Large intestine (tissue), 12 donors: ENCODE results near the gene ASPHD1. TPM values are rescaled to one million over a fixed set of nuclear protein-coding genes. Genes with fewer than 3 reads are reported as not detected.

ENCODE experiments used
- DNase-seq, 2 donors: peaks; one replicate each; pipeline versions ENCODE4 v3.0.0 to v3.0.0-alpha.2; 2013
- H3K27ac ChIP-seq: one replicate; pipeline ENCODE4 v1.5.1; 2013; ENCODE audit warnings: low read length
- H3K27me3 ChIP-seq: 2 replicates; pipeline ENCODE4 v1.6.1; 2013; ENCODE audit warnings: low read length; ENCODE audit not compliant: control insufficient read depth, insufficient read depth
- H3K36me3 ChIP-seq: 2 replicates; pipeline ENCODE4 v1.6.1; 2013; ENCODE audit warnings: low read length; ENCODE audit not compliant: control insufficient read depth, insufficient read depth
- H3K4me1 ChIP-seq: one replicate; pipeline ENCODE4 v1.6.1; 2013; ENCODE audit warnings: low read length; ENCODE audit not compliant: control insufficient read depth, insufficient read depth
- H3K4me3 ChIP-seq: one replicate; pipeline ENCODE4 v1.5.1; 2013; ENCODE audit warnings: low read length
- H3K9me3 ChIP-seq: one replicate; pipeline ENCODE4 v1.6.1; 2013; ENCODE audit warnings: mild to moderate bottlenecking, low read depth, low read length, moderate library complexity; ENCODE audit not compliant: control insufficient read depth
- WGBS: methylation state at CpG from one replicate; pipeline ENCODE4 v1.1.5; 2013; ENCODE audit warnings: low lambda C conversion rate; ENCODE audit not compliant: insufficient coverage; 5-methylcytosine and 5-hydroxymethylcytosine counted together
- long read RNA-seq, 11 donors: transcript quantifications; one replicate each; lab custom pipeline, GENCODE V29; 2026
- polyA plus RNA-seq: library from polyadenylated mRNA; unstranded; fragments of 120-200 nt; gene quantifications from one replicate; pipeline ENCODE4 v1.2.1, GENCODE V29; 2013

The ASPHD1 gene, protein sequence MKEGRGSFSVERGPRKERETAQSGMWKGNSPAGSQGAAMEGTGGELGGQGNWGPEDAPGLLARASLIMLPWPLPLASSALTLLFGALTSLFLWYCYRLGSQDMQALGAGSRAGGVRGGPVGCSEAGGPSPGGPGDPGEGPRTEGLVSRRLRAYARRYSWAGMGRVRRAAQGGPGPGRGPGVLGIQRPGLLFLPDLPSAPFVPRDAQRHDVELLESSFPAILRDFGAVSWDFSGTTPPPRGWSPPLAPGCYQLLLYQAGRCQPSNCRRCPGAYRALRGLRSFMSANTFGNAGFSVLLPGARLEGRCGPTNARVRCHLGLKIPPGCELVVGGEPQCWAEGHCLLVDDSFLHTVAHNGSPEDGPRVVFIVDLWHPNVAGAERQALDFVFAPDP
- polyA plus RNA-seq: 15.0 TPM
- long read RNA-seq, donor 1: 0 reads
- long read RNA-seq, donor 2, transcript ASPHD1-201 (3 exons, 1,584 nt): major isoform, 8 of 12 reads
- long read RNA-seq, donor 2, partial matches to known transcripts: 0 of 12 reads
- long read RNA-seq, donor 2, other reads (novel, unspliced or antisense): 0 of 12 reads
- long read RNA-seq, donor 3: 0 reads
- long read RNA-seq, donor 4: 0 reads
- long read RNA-seq, donor 5, partial matches to known transcripts: 0 of 6 reads
- long read RNA-seq, donor 5, other reads (novel, unspliced or antisense): 0 of 6 reads
- long read RNA-seq, donor 6, transcript ASPHD1-201 (3 exons, 1,584 nt): major isoform, 8 of 15 reads
- long read RNA-seq, donor 6, partial matches to known transcripts: 6 of 15 reads
- long read RNA-seq, donor 6, other reads (novel, unspliced or antisense): 0 of 15 reads
- long read RNA-seq, donor 7, partial matches to known transcripts: 0 of 4 reads
- long read RNA-seq, donor 7, other reads (novel, unspliced or antisense): 0 of 4 reads
- long read RNA-seq, donor 8, partial matches to known transcripts: 26 of 33 reads
- long read RNA-seq, donor 8, other reads (novel, unspliced or antisense): 5 of 33 reads
- long read RNA-seq, donor 9, transcript ASPHD1-201 (3 exons, 1,584 nt): major isoform, 7 of 8 reads
- long read RNA-seq, donor 9, partial matches to known transcripts: 0 of 8 reads
- long read RNA-seq, donor 9, other reads (novel, unspliced or antisense): 0 of 8 reads
- long read RNA-seq, donor 10, transcript ASPHD1-201 (3 exons, 1,584 nt): major isoform, 7 of 12 reads
- long read RNA-seq, donor 10, partial matches to known transcripts: 0 of 12 reads
- long read RNA-seq, donor 10, other reads (novel, unspliced or antisense): 0 of 12 reads
- long read RNA-seq, donor 11, partial matches to known transcripts: 0 of 7 reads
- long read RNA-seq, donor 11, other reads (novel, unspliced or antisense): 0 of 7 reads

DNA sequence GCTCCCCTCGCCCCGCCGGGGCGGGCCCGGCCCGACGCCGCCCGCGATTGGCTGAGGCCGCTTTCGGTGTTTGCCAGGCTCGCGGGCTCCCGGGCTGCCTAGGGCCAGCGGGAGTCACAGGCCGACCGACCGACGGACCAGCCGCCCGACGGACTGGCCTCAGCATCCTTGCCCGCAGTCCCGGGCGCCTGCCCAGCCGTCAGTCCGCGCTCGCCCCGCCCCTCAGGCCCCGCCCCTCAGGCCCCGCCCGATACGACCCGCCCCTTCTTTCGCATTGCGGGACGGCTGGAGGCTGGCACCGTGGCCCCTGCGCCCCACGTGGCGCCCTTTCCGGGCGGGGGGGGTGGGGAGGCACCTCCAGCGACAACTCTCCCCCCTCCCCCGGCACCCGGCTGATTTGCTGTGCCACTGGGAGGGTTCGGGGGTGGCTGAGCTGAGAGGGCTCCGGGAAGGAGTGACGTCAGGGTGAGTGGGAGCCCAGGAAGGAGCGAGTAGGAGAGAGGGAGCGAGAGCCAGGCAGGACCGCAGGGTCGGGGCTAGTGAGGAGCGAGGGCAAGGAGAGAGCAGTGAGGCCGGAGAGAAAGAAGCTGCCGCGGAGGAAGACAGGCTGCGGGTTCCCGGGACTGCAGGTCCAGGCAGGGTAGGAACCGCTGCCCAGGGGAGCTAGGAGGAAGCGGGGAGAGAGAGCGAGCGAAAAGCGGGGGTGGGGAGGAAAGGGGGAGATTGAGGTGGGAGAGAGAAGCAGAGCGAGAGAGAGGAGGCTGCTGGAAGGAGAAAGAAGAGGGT is at the start of gene ASPHD1:
TSS of gene ASPHD1 (plus strand) at position 387 of the 786 bp plus-strand sequence. CDS start 484 bp downstream, outside the sequence.
- Histone ChIP-seq H3K9me3 (no peaks in the 10 kb centered on the region), H3K4me3 (peak within 1 kb of the TSS; percentile 48), H3K4me1 (peaks cover 31% of the 10 kb centered on the region), H3K36me3 (no peaks in the 10 kb centered on the region), H3K27me3 (no peaks in the 10 kb centered on the region), H3K27ac (peak within 1 kb of the TSS; percentile 72)
- peak; percentile 58 to 82 for DNase-seq
- 1% methylated on average over 7 of the region's 67 CpGs for WGBS

DNA sequence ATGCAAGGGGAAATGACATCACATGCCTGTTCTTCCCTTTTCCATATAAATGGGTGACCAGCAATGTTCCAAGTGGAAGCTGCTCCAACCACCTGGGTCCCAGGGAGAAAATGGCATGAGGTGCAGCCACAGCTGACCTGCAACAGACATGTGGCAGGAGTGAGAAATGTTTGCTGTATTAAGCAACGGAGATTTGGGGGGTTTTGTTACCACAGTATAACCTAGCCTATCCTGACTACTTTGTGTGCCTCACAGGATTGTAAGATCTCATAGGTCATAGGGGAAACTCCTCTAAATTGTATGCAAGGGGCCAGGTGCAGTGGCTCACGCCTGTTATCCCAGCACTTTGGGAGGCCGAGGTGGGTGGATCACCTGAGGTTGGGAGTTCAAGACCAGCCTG is 49.3 kb upstream of the ASPHD1 start:
- Histone ChIP-seq H3K4me1 (no peaks in the 10 kb centered on the region), H3K27ac (no peak overlapping the region), H3K36me3 (peaks cover 18% of the 10 kb centered on the region), H3K9me3 (no peaks in the 10 kb centered on the region), H3K27me3 (no peaks in the 10 kb centered on the region), H3K4me3 (no peak overlapping the region)
- WGBS: no CpG with 5 or more reads among the region's 3 CpGs
- no peak for DNase-seq

DNA sequence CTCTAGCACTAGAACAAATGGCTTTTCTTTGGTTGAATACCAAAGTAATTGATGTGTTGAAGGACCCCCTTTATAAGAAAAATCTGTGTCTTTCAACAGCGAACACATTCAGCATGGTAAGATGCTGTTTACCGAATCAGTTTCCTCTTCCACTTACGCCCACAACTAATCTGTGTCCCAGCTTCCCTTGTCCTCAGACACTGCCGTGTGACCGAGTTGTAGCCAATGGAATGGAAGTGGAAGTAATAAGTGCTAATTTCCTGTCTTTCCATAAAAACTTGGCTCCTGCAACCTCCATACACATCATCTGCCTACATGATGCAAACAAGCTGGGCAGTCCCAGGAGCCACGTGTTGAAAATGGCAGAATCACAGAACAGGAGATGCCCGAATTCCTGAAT is 47.6 kb upstream of the ASPHD1 start:
- H3K27ac ChIP-seq: peak overlapping the region; percentile 32
- peak; percentile 56 to 60 for DNase-seq
- no peak overlapping the region for H3K4me3 ChIP-seq
- H3K36me3 ChIP-seq: peaks cover 2% of the 10 kb centered on the region
- H3K9me3 ChIP-seq: no peaks in the 10 kb centered on the region
- H3K4me1 ChIP-seq: no peaks in the 10 kb centered on the region
- WGBS: no CpG with 5 or more reads among the region's 7 CpGs
- H3K27me3 ChIP-seq: no peaks in the 10 kb centered on the region

DNA sequence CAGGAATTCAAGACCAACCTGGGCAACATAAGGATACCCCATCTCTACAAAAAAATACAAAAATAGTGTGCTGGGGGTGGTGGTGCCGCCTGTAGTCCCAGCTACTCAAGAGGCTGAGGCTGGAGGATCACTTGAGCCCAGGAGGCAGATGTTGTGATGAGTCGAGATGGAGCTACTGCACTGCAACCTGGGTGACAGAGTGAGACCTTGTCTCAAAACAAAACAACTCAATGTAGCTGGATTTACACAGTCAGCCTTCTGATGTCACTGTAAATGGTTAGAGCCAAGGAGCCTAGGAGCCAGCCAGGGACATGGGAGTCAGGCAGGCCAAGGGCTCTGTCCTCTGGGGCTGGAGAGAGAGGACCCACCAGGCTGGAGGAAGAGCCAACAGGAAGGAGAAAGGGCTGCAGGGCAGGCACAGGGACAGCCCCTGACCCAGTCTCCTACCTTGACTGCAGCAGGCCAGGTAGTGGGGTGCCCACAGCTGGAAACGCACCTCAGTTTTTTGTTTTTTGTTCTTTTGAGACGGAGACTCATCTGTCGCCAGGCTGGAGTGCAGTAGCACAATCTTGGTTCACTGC is 45.7 kb upstream of the ASPHD1 start:
- H3K27me3 ChIP-seq: no peaks in the 10 kb centered on the region
- H3K27ac ChIP-seq: no peak overlapping the region
- H3K36me3 ChIP-seq: peaks cover 15% of the 10 kb centered on the region
- no peak overlapping the region for H3K4me3 ChIP-seq
- no peaks in the 10 kb centered on the region for H3K4me1 ChIP-seq
- no CpG with 5 or more reads among the region's 5 CpGs for WGBS
- no peaks in the 10 kb centered on the region for H3K9me3 ChIP-seq
- no peak for DNase-seq

DNA sequence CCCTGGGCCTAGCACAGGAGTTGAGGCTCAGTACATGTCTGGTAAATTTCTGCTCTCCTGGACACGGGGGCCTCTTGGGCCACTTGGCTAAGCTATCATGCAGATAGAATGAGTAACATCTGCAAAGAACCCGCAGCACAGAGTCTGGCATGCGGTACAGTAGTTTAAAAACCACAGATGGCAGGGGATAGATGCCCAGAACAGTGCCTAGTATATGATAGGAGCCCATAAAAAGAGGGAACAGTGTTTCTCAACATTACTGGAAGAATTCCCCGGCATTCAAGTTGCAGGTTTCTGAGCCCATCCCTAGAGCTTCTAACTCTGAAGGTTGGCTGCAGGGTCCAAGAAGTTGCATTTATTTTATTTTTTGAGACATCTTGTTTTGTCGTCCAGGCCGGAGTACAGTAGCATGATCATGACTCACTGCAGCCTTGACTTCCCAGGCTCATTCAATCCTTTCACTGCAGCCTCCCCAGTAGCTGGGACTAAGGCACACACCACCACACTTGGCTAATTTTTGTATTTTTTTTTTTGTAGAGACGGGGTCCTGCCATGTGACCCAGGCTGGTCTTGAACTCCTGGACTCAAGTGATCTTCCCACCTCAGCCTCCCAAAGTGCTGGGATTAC is 43.0 kb upstream of the ASPHD1 start:
- Histone ChIP-seq H3K36me3 (peaks cover 30% of the 10 kb centered on the region), H3K4me1 (peaks cover 13% of the 10 kb centered on the region), H3K9me3 (no peaks in the 10 kb centered on the region), H3K27me3 (no peaks in the 10 kb centered on the region), H3K4me3 (no peak overlapping the region), H3K27ac (no peak overlapping the region)
- no CpG with 5 or more reads among the region's 7 CpGs for WGBS
- DNase-seq: no peak

DNA sequence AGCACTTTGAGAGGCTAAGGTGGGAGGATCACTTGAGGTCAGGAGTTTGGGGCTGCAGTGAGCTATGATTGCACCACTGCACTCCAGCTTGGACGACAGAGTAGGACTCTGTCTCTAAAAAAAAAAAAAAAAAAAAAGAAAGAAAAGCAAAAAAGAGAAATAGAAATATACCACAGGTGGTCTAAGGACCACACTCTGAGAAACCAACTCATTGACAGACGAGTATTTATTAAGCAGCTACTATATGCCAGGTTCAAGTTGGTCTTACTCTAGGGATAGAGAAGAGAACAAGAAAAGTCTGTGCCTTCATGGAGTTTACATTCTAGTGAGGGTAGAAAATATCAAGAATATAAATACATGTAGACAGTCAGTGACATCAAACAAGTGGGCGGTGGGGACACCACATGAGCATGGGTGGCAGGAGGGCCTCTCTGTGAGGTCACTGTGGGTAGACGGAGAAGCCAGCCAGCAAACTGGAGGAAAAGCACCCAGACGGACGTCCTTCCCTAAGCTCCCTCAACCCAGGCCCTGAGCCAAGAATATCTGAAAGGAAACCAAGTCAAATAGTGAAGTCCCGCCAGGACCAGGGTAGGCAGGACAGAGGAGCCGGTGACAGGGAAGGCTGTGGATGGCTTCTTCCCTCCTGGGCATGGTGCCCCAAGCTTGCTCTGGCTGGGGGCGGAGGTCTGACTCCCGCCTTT is 42.0 kb upstream of the ASPHD1 start:
- Histone ChIP-seq H3K4me1 (peaks cover 13% of the 10 kb centered on the region), H3K27me3 (no peaks in the 10 kb centered on the region), H3K27ac (no peak overlapping the region), H3K4me3 (no peak overlapping the region), H3K36me3 (peaks cover 30% of the 10 kb centered on the region), H3K9me3 (no peaks in the 10 kb centered on the region)
- no CpG with 5 or more reads among the region's 10 CpGs for WGBS
- DNase-seq: no peak

DNA sequence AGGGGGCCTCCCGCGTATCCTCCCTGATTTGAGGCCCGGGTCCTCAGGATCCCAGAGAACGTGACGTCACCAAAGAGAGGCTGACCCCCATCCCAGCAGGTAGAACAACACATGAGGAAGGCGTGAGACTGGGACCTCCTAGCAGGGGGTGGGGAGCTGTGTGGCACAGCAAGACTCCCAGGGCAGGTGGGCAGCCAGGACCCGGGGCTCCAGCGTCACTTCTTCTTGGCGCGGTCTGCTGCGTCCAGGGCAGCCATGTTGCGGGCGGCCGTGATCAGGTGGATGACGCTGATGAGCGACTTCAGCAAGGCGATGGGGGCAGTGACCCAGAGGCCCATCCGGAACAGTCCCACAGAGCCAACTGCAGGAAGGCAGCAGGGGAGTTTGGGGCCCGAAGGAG is 41.3 kb upstream of the ASPHD1 start:
- H3K4me1 ChIP-seq: peaks cover 18% of the 10 kb centered on the region
- no peaks in the 10 kb centered on the region for H3K9me3 ChIP-seq
- H3K27ac ChIP-seq: no peak overlapping the region
- no peak overlapping the region for H3K4me3 ChIP-seq
- no CpG with 5 or more reads among the region's 19 CpGs for WGBS
- DNase-seq: no peak
- peaks cover 30% of the 10 kb centered on the region for H3K36me3 ChIP-seq
- no peaks in the 10 kb centered on the region for H3K27me3 ChIP-seq

DNA sequence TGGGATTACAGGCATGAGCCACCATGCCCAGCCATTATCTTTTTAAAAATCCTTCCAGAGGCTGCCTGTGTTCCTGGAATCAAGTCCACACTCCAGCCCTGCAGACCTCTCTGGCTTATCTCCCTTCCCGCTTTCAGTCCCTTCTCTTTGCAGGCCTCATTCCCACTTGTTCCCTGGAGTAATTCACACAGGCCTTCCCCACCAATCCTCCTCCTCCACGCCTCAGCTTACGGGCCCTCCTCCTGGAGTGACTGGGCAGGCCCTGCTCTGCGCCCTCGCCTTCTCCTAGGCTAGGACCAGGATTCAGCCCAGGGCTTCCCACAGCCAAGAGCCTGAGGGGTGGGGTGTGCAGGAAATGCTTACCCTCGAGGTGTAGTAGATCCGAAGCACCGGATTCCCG is 40.1 kb upstream of the ASPHD1 start:
- no peak overlapping the region for H3K27ac ChIP-seq
- 40% methylated on average over 1 of the region's 9 CpGs for WGBS

More for the DNA sequence above, 40.1 kb upstream of the ASPHD1 start:
- Histone ChIP-seq H3K36me3 (peaks cover 30% of the 10 kb centered on the region), H3K27me3 (no peaks in the 10 kb centered on the region), H3K4me3 (no peak overlapping the region), H3K4me1 (peaks cover 18% of the 10 kb centered on the region), H3K9me3 (no peaks in the 10 kb centered on the region)
- no peak for DNase-seq
